Measurements from ENCODE around the gene PPP3R1.
"Not testable (repeated sequence)": the region's sequence is repeated elsewhere in the genome, so short reads cannot be mapped to it uniquely, and the experiment has no call there.

The PPP3R1 gene

DNA sequence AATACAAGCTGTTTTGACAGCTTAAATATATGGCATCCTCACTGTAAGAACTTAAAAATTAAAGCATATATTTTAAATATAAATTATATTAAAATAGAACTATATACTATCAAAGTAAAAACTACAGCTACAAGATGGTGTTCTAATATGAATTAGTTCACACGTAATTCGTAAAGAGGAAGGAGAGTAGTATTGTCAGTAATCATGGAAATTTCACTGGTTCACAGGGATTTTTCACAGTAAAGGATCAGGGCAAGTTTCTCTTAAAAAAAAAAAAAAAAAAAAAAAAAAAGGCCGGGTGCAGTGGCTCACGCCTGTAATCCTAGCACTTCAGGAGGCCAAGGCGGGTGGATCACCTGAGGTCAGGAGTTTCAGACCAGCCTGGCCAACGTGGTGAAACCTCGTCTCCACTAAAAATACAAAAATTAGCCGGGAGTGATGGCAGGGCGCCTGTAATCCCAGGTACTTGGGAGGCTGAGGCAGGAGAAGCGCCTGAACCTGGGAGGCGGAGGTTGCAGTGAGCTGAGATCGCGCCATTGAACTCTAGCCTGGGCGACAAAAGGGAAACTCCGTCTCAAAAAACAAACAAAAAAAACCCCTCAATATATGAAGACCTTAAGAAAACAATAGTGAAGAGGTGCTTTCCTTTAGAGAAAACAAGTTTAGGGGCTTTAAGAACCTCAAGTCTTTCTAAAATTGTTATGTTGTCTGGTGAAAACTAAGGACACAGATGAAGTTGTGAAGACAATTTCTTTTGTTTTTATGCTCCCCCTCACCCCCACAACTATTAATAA lies 62.1 kb downstream of the PPP3R1 start:
- DNase-seq (ENCODE audit: low read depth in 4 of 4, low spot score in 1 of 4), result no peak

- no peak for DNase-seq (ENCODE audit: low read depth in 4 of 4, low spot score in 1 of 4)
Measured at GRCh38 chr2:68188831-68189230, 63.5 kb downstream of the PPP3R1 start.

DNA sequence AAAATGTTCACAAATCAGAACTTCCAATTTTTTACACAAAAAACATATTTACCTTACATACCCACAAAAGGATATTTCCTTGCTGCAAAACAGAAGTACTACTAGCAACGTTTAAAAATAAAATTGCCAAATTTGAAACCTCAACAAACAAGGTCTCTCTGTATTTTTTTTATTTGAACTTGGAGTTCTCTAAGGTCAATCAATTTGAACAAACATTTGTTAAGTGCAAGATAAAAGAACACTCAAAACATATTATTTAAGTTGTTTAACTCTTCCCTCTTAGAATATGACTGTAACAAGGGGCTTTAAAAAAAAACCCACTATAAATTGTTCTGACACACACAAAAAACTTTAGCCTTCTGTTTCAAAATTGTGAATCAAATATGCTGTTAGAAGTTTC lies 65.0 kb downstream of the PPP3R1 start:
- DNase-seq (ENCODE audit: low read depth in 4 of 4, low spot score in 1 of 4), result no peak

- DNase-seq (ENCODE audit: low read depth in 4 of 4, low spot score in 1 of 4), result peak; percentile 20 to 40 (median 33)
Measured at GRCh38 chr2:68185541-68186164, 66.7 kb downstream of the PPP3R1 start.

GRCh38 chr2:68182902-68183301 lies 69.4 kb downstream of the PPP3R1 start:
- DNase-seq (ENCODE audit: low read depth in 4 of 4, low spot score in 1 of 4), result no peak

DNA sequence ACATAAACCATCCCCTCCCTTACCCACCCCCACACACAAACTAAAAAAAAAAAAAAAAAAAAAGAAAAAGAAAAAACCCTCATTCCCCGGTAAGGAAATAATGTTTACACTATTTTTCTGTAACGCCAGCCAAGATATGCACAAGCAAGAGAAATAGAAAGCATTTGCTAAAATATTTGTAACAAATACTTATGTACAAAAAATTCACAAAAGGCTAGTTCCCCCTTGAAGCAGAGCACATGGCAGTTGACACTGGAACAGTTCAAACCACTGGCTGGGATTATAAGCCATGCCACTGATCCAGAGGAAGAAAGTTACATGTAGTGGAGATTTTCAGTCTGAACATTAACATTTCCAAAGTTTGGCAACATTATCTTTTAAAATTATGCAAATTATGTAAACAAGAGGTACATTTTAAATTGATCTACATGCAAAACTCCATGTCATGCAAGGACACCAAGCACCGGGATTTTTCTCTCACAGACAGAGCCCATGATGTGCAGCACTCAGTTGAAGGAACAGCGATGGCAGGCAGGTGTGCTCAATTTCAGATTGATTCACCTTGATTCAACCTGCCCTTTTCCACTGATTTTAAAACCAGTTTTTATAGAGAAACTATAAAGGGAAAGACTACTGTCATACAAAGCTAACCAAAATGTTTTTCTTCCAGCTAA lies 73.2 kb downstream of the PPP3R1 start:
- no peak for DNase-seq (ENCODE audit: low read depth in 4 of 4, low spot score in 1 of 4)

DNA sequence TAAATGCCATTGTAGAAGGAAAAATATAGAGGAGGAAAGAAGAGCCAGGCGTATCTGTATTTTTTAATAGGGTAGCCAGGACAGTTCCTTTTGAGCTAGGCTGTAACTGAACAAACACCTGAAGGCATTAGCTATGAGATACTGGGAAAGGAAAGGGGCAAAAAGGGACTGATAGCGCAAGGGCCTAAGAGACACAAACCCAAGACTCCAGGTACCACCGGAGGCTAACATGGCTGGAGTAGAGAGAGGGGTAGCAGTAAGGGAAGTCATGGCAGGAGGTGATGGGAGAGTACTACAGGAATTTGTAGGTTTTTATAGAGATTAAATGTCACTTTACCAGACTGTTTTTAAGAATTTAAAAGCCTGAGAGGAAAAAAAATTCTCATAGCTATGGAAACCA lies 73.9 kb downstream of the PPP3R1 start:
- DNase-seq (ENCODE audit: low read depth in 4 of 4, low spot score in 1 of 4), result no peak

DNA sequence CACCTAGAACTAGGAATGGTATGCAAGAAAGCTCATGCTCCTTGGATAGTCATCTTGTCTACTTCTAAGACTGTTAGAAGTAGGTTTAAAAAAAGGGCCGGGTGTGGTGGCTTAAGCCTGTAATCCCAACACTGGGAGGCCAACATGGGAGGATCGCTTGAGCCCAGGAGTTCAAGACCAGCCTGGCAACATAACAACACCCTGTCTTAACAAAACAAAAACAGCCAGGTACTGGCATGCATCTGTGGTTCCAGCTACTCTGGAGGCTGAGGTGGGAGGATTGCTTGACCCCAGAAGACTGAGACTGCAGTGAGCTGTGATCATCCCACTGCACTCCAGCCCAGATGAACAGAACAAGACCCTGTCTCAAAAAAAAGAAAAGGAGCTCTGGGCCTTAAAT lies 74.8 kb downstream of the PPP3R1 start:
- no peak for DNase-seq (ENCODE audit: low read depth in 4 of 4, low spot score in 1 of 4)

GRCh38 chr2:68176657-68177056 lies 75.7 kb downstream of the PPP3R1 start:
- DNase-seq (ENCODE audit: low read depth in 4 of 4, low spot score in 1 of 4), result no peak

DNA sequence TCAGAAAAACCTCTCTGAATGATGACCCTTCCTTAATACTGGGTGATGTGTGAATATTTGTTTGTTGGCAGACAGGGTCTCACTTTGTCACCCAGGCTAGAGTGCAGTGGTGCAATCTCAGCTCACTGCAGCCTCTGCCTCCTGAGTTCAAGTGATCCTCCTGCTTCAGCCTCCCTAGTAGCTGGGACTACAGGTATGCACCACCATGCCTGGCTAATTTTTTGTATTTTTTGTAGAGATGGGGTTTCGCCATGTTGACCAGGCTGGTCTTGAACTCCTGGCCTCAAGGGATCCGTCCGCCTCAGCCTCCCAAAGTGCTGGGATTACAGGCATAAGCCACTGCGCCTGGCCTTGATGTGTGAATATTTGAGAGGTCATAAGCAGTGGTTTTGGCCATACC lies 77.1 kb downstream of the PPP3R1 start:
- not testable (repeated sequence) for DNase-seq (ENCODE audit: low read depth in 4 of 4, low spot score in 1 of 4)

DNA sequence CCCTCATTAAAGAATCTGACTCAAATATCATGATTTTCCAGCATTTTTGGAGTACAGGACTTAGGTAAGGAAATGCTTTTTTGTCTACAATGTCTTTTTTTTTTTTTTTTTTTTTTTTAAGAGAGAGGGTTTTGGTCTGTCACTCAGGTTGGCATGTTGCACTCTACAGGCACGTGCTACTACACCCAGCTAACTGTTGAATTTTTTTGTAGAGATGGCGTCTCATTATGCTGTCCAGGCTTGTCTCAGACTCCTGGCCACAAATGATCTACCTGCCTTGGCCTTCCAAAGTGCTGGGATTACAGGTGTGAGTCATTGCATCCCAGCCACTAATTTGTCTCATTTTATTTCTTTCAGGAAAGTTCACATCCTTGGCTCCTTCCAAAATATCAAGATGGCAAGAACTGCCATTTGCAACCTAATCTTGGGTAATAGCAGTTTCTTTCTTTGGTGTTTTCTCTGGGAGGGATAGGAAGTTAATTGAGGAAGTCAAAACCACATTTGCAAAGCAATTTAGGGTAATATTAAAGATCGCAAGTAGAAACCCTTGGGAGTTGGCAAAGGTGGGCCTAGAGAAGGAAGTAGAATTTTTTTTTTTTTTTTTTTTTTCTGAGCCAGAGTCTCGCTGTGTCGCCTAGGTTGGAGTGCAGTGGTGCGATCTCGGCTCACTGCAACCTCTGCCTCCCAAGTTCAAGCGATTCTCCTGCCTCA lies 79.2 kb downstream of the PPP3R1 start:
- DNase-seq (ENCODE audit: low read depth in 4 of 4, low spot score in 1 of 4), result no peak

DNA sequence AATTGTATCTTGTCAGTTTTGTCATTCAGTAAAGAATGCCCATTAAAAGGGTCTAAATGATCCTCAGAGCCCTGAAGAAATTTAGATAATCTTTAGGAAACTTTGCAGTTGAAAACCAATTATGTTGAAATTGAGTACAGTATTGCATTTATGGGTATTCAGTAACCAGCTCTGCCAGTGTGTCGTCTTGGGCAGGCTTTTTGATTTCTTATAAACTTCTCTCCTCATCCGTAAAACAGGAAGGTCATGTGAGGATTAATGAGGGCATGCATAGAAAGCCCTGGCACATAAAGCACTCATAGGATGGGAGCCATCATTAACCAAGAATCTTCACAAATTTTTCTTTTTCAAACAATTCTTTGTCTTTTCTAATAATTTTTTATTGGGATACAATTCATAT lies 79.8 kb downstream of the PPP3R1 start:
- no peak for DNase-seq (ENCODE audit: low read depth in 4 of 4, low spot score in 1 of 4)

DNA sequence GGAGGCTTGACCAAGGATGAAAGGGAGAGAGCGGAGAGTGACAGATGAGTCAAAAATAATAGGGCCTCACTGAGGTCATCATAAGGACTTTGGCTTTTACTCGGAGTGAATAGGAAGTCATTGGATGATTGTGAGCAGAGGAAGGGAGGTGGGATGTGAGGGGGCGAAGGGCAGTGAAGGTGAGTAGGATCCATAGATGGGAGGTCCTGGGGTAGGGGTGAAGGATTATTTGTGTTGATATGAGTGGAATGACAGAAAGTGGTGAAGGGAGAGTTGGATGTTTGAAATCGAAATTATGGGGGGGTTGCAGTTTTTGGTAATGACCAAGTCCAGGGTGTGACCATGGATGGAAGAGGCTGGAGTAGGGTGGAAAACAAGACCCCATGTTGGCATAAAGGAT lies 80.6 kb downstream of the PPP3R1 start:
- no peak for DNase-seq (ENCODE audit: low read depth in 4 of 4, low spot score in 1 of 4)

- DNase-seq (ENCODE audit: low read depth in 4 of 4, low spot score in 1 of 4), result no peak
Measured at GRCh38 chr2:68171146-68171545, 81.2 kb downstream of the PPP3R1 start.

DNA sequence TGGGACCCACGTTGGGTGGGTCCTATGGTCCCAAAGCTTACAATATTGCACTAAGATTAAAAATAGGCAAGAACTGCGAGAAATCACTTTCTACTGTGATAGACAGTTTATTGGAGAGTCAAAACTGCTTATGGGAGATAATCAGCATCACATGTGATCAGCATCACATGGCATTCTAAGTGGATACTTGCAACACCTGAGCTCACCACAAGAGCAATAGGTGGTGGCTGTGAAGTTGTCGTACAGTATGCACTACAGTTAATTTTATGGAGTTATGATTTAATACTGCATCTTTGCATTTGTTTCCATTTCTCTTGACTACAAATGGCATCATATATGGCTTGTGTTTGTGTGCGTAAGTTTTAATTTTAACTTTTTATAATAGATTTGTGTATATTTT lies 83.0 kb downstream of the PPP3R1 start:
- DNase-seq (ENCODE audit: low read depth in 4 of 4, low spot score in 1 of 4), result no peak

- DNase-seq (ENCODE audit: low read depth in 4 of 4, low spot score in 1 of 4), result no peak
Measured at GRCh38 chr2:68167186-68167585, 85.1 kb downstream of the PPP3R1 start.

GRCh38 chr2:68163641-68164040 lies 88.7 kb downstream of the PPP3R1 start:
- no peak for DNase-seq (ENCODE audit: low read depth in 4 of 4, low spot score in 1 of 4)

DNA sequence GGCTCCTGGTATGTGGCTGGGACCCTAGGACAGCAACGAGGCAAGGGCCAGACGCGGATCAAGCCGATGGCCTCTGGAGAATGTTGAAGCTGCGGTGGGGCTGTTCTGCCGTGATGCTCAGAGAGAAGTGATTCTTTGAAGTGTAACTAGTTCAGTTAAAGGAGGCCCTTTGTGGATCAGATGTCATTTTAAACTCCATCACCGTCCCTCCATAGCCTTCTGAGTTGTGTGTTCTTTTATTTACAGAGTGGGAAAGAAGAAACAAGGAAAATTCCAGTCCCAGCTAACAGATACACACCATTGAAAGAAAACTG lies 94.2 kb downstream of the PPP3R1 start:
- DNase-seq (ENCODE audit: low read depth in 4 of 4, low spot score in 1 of 4), result no peak

DNA sequence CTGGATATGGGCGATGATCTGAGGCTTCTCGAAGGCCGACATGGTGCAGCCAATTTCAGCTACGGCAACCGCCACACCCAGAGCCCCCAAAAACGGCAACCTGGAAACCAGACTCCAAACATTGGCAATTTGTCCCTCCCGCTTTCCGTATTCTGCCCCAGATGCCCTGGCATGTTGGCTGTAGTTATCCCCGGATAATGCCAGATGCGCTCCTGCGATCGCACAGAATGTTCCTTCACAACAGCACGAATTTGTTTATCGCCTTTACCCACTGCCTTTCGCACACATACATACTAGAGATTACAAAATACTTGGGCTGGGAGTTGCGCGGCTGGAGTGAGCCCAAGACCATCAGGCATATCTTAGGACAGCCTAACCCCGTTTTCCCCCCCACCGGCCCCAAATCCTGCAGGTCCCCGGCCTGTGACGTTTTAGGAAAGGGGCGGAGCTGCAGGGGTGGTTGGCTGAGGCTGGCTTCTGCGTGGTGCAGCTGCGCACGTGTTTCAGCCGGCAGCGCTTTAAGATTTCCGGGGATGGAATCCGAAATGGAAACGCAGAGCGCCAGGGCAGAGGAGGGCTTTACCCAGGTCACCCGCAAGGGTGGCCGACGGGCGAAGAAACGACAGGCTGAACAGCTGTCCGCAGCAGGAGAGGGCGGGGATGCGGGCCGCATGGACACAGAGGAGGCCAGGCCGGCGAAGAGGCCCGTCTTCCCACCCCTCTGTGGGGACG lies 94.8 kb downstream of the PPP3R1 start, which contains the start of gene PNO1:
Gene PNO1 (plus strand): TSS at position 487 of the 732 bp plus-strand sequence. CDS start 47 bp downstream, at position 534.
- DNase-seq (ENCODE audit: low read depth in 4 of 4, low spot score in 1 of 4), result peak; percentile 94 to 95 (median 94)

- peak in 1 of 4 experiments; percentile 2 for DNase-seq (ENCODE audit: low read depth in 4 of 4, low spot score in 1 of 4)
Measured at GRCh38 chr2:68157002-68157401, 95.3 kb downstream of the PPP3R1 start.

DNA sequence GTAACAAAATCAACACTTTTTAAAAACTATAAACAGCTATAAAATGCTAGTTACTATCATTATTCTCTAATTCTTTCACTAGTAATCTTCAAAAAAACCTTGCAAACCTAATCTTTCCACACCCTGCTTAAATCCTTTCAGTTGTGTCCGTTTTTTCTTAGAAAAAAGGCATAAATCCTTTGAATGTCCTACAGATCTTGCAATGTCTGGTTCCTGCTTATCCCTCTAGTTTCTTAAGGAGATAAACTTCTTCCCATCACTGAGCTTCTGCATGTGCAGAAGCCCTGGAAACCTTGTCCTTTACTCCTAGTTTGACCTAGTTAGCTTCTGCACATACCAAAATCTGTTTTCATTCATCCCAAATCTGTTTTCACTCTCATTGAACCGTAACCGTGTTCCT lies 95.9 kb downstream of the PPP3R1 start:
- DNase-seq (ENCODE audit: low read depth in 4 of 4, low spot score in 1 of 4), result no peak
